DOHH2 (cell line): ENCODE data around the gene AKAP14.

ENCODE experiments used
- CTCF ChIP-seq: fragments of 200-600 bp; sonication (generic); IDR thresholded peaks from one replicate; pipeline ENCODE4 v1.5.1; 2014; ENCODE audit warnings: antibody characterized with exemption, mild to moderate bottlenecking, low read depth, low read length; ENCODE audit not compliant: poor library complexity, severe bottlenecking
- EZH2phosphoT487 ChIP-seq: fragments of 200-600 bp; sonication (generic); IDR thresholded peaks from 2 replicates; pipeline ENCODE4 v1.6.1; 2017; ENCODE audit warnings: borderline replicate concordance, mild to moderate bottlenecking, antibody characterized with exemption, low read length, moderate library complexity, mixed read lengths

GRCh38 chrX:119853444-119853843 lies 42.2 kb upstream of the AKAP14 start:
- TF ChIP-seq CTCF, result no peak
- TF ChIP-seq EZH2phosphoT487, result no peak
